Ureter (tissue), 1 donor: ENCODE results near the gene PCDHA7. TPM values are rescaled to one million over a fixed set of nuclear protein-coding genes. Genes with fewer than 3 reads are reported as not detected.
"Not testable (repeated sequence)": the region's sequence is repeated elsewhere in the genome, so short reads cannot be mapped to it uniquely, and the experiment has no call there.

Experiments
- DNase-seq: peaks from one replicate; pipeline ENCODE4 v3.0.0-alpha.2; 2020; ENCODE audit warnings: low spot score
- total RNA-seq: library from RNA; stranded (reverse); gene quantifications from one replicate; pipeline ENCODE4 v1.2.4, GENCODE V29; 2023
- donor health status: DM: yes; HTN: yes; CAD: no.

PCDHA7 gene
- total RNA-seq, 1 donor from 2014 or later: 1.1 TPM

DNA sequence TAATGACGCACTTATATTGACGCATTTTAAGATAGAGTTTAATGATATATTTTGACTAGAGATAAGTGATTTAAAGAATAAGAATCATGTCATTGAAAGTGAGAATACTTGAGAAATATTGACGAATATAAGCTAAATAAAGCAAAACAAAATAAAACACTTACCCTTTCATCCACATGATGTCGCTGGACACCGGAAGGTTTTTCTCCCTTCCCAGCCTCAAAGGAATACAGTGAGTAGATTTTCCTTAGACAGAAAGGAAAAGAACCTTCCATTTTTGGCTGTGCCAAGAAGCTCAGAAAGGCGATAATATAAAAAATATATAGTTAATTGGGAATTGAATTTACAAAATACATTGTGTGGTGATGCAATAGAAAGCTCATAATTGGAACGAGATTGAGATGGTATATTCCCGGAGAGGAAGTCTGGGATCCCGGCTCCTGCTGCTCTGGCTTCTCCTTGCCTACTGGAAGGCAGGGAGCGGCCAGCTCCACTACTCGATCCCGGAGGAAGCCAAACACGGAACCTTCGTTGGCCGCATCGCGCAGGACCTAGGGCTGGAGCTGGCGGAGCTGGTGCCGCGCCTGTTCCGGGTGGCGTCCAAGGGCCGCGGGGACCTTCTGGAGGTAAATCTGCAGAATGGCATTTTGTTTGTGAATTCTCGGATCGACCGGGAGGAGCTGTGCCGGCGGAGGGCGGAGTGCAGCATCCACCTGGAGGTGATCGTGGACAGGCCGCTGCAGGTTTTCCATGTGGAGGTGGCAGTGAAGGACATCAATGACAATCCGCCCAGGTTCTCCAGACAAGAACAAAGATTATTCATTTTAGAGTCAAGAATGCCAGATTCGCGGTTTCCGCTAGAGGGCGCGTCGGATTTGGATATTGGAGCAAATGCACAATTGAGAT is 12.4 kb upstream of the PCDHA7 start, which contains the start of gene PCDHA5:
PCDHA5 (plus strand) TSS at position 239 of the 906 bp plus-strand sequence.
- DNase-seq: no peak

- DNase-seq: no peak
Observed at GRCh38 chr5:140822281-140822629, 11.8 kb upstream of the PCDHA7 start.

DNA sequence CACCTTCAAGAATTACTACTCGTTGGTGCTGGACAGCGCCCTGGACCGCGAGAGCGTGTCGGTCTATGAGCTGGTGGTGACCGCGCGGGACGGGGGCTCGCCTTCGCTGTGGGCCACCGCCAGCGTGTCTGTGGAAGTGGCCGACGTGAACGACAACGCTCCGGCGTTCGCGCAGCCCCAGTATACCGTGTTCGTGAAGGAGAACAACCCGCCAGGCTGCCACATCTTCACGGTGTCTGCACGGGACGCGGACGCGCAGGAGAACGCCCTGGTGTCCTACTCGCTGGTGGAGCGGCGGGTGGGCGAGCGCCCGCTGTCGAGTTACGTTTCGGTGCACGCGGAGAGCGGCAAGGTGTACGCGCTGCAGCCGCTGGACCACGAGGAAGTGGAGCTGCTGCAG is 11.1 kb upstream of the PCDHA7 start:
- DNase-seq: not testable (repeated sequence)

DNA sequence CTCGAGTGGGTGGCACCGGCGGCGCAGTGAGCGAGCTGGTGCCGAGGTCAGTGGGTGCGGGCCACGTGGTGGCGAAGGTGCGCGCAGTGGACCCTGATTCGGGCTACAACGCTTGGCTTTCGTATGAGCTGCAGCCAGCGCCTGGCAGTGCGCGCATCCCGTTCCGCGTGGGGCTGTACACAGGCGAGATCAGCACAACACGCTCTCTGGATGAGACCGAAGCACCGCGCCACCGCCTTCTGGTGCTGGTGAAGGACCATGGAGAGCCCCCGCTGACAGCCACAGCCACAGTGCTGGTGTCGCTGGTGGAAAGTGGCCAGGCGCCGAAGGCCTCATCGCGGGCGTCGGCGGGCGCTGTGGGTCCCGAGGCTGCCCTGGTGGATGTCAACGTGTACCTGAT is 10.6 kb upstream of the PCDHA7 start:
- no peak for DNase-seq

- no peak for DNase-seq
Observed at GRCh38 chr5:140827704-140828361, 6.2 kb upstream of the PCDHA7 start, which contains the start of gene PCDHA6. Gene PCDHA6 (plus strand): TSS chr5:140827960. CDS start chr5:140828092, 132 bp downstream.

DNA sequence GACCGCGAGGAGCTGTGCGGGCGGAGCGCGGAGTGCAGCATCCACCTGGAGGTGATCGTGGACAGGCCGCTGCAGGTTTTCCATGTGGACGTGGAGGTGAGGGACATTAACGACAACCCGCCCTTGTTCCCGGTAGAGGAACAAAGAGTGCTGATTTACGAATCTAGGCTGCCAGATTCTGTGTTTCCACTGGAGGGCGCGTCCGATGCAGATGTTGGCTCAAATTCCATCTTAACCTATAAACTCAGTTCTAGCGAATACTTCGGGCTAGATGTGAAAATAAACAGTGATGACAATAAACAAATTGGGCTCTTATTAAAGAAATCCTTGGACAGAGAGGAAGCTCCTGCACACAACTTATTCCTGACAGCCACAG is 5.7 kb upstream of the PCDHA7 start:
- DNase-seq: no peak

DNA sequence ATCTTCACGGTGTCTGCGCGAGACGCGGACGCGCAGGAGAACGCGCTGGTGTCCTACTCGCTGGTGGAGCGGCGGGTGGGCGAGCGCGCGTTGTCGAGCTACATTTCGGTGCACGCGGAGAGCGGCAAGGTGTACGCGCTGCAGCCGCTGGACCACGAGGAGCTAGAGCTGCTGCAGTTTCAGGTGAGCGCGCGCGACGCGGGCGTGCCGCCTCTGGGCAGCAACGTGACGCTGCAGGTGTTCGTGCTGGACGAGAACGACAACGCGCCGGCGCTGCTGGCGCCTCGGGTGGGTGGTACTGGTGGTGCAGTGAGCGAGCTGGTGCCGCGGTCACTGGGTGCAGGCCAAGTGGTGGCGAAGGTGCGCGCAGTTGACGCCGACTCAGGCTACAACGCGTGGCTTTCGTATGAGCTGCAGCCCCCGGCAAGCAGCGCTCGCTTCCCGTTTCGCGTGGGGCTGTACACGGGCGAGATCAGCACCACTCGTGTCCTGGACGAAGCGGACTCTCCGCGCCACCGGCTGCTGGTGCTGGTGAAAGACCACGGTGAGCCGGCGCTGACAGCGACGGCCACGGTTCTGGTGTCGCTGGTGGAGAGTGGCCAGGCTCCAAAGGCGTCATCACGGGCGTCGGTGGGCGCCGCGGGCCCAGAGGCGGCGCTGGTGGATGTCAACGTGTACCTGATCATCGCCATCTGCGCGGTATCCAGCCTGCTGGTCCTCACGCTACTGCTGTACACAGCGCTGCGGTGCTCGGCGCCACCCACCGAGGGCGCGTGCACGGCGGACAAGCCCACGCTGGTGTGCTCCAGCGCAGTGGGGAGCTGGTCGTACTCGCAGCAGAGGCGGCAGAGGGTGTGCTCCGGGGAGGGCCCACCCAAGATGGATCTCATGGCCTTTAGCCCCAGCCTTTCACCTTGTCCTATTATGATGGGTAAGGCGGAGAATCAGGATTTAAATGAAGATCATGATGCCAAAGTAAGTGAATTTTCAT is 4.3 kb upstream of the PCDHA7 start:
- not testable (repeated sequence) for DNase-seq

DNA sequence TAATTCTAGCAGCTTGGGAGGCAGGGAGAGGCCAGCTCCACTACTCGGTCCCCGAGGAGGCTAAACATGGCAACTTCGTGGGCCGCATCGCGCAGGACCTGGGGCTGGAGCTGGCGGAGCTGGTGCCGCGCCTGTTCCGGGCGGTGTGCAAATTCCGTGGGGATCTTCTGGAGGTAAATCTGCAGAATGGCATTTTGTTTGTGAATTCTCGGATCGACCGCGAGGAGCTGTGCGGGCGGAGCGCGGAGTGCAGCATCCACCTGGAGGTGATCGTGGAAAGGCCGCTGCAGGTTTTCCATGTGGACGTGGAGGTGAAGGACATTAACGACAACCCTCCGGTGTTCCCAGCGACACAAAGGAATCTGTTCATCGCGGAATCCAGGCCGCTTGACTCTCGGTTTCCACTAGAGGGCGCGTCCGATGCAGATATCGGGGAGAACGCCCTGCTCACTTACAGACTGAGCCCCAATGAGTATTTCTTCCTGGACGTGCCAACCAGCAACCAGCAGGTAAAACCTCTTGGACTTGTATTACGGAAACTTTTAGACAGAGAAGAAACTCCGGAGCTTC is 455 bp downstream of the PCDHA7 start:
- not testable (repeated sequence) for DNase-seq

GRCh38 chr5:140835622-140836510 is 1.8 kb downstream of the PCDHA7 start:
- DNase-seq: no peak

- no peak for DNase-seq
Observed at GRCh38 chr5:140840978-140841962, 7.2 kb downstream of the PCDHA7 start, which contains the start of gene PCDHA8. Gene PCDHA8 (plus strand): TSS chr5:140841187. CDS start chr5:140841322, 135 bp downstream.

GRCh38 chr5:140842798-140843733 is 9.0 kb downstream of the PCDHA7 start:
- DNase-seq: no peak

DNA sequence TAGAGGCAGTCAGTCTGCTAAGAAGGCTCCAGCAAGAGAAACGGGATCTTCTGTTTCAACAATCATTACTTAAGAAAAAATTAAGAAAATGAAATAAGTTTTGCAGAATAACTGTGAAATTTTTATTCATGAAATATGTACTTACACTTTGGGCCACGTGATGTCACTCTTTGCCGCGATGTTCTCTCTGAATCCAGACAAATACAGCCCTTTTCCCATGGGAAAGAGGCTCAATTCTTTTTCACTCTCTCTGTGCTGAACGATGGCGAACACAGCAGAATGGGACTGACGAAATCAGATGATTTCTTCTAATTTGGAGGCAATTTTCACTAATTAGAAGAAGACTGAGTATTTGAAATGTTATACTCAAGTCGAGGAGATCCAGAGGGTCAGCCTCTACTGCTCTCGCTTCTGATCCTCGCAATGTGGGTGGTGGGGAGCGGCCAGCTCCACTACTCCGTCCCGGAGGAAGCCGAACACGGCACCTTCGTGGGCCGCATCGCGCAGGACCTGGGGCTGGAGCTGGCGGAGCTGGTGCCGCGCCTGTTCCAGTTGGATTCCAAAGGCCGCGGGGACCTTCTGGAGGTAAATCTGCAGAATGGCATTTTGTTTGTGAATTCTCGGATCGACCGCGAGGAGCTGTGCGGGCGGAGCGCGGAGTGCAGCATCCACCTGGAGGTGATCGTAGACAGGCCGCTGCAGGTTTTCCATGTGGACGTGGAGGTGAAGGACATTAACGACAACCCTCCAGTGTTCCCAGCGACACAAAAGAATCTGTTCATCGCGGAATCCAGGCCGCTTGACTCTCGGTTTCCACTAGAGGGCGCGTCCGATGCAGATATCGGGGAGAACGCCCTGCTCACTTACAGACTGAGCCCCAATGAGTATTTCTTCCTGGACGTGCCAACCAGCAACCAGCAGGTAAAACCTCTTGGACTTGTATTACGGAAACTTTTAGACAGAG is 14.4 kb downstream of the PCDHA7 start, which contains the start of gene PCDHA9:
PCDHA9 (plus strand) TSS at position 244 of the 964 bp plus-strand sequence; CDS start at position 358, 114 bp downstream.
- not testable (repeated sequence) for DNase-seq

DNA sequence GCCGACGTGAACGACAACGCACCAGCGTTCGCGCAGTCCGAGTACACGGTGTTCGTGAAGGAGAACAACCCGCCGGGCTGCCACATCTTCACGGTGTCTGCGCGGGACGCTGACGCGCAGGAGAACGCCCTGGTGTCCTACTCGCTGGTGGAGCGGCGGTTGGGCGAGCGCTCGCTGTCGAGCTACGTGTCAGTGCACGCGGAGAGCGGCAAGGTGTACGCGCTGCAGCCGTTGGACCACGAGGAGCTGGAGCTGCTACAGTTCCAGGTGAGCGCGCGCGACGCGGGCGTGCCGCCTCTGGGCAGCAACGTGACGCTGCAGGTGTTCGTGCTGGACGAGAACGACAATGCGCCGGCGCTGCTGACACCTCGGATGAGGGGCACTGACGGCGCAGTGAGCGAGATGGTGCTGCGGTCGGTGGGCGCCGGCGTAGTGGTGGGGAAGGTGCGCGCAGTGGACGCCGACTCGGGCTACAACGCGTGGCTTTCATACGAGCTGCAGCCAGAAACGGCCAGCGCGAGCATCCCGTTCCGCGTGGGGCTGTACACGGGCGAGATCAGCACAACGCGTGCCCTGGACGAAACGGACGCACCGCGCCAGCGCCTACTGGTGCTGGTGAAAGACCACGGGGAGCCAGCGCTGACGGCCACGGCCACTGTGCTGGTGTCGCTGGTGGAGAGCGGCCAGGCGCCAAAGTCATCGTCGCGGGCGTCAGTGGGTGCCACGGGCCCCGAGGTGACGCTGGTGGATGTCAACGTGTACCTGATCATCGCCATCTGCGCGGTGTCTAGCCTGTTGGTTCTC is 16.0 kb downstream of the PCDHA7 start:
- not testable (repeated sequence) for DNase-seq

DNA sequence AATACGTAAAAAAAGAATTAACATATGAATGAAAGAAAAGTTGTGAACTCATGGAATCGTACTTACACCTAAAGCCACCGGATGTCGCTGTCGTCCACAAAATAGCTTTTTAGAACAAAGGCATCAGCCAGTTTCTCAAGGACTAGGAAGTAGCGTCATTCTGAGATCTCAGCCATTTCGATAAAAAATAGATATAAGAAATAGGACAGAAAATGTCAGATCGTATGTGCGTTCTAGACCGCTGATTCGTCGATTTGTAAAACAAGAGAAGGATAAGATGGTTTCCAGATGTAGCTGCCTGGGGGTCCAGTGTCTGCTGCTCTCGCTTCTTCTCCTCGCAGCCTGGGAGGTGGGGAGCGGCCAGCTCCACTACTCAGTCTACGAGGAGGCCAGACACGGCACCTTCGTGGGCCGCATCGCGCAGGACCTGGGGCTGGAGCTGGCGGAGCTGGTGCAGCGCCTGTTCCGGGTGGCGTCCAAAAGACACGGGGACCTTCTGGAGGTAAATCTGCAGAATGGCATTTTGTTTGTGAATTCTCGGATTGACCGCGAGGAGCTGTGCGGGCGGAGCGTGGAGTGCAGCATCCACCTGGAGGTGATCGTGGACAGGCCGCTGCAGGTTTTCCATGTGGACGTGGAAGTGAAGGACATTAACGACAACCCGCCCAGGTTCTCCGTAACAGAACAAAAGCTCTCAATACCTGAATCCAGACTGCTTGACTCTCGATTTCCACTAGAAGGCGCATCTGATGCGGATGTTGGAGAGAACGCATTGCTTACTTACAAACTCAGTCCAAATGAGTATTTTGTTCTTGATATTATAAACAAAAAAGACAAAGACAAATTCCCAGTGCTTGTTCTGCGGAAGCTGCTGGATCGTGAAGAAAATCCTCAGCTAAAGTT is 22.0 kb downstream of the PCDHA7 start, which contains the start of gene PCDHA10:
PCDHA10 (plus strand) TSS at position 126 of the 903 bp plus-strand sequence; CDS start at position 278, 152 bp downstream.
- DNase-seq: no peak
